Lower leg skin (tissue), 3 donors: ENCODE results near the gene DLX2.

Source experiments
- POLR2A ChIP-seq, 2 donors: fragments of 450-650 bp; IDR thresholded peaks; one replicate each; pipeline ENCODE4 v1.6.1; 2016 to 2017; ENCODE audit warnings: antibody characterized with exemption in 2 of 2, mild to moderate bottlenecking in 1 of 2, moderate library complexity in 1 of 2
- TF ChIP-seq, protein P1 (sequence below), 3 donors: fragments of 450-650 bp; IDR thresholded peaks; one replicate each; pipeline ENCODE4 v1.5.1; 2016; ENCODE audit warnings: antibody characterized with exemption in 3 of 3, mild to moderate bottlenecking in 3 of 3, moderate library complexity in 2 of 3

- TF ChIP-seq POLR2A (IDR thresholded peaks at IDR 0.05): no peak
- TF ChIP-seq, protein P1, sequence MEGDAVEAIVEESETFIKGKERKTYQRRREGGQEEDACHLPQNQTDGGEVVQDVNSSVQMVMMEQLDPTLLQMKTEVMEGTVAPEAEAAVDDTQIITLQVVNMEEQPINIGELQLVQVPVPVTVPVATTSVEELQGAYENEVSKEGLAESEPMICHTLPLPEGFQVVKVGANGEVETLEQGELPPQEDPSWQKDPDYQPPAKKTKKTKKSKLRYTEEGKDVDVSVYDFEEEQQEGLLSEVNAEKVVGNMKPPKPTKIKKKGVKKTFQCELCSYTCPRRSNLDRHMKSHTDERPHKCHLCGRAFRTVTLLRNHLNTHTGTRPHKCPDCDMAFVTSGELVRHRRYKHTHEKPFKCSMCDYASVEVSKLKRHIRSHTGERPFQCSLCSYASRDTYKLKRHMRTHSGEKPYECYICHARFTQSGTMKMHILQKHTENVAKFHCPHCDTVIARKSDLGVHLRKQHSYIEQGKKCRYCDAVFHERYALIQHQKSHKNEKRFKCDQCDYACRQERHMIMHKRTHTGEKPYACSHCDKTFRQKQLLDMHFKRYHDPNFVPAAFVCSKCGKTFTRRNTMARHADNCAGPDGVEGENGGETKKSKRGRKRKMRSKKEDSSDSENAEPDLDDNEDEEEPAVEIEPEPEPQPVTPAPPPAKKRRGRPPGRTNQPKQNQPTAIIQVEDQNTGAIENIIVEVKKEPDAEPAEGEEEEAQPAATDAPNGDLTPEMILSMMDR (IDR thresholded peaks at IDR 0.05): no peak
Observed at GRCh38 chr2:172093416-172094293, 9.0 kb downstream of the DLX2 start.
